HG03095 (cell line): ENCODE results near the gene CIB4.

ENCODE experiments used
- ATAC-seq: cut with Tn5 transposase; IDR thresholded peaks from one replicate; pipeline ENCODE4 v1.9.1; 2021; ENCODE audit warnings: moderate library complexity; ENCODE audit not compliant: unreplicated experiment

The CIB4 gene

GRCh38 chr2:26623541-26624495, 17.3 kb downstream of the CIB4 start:
- ATAC-seq = no peak

- no peak for ATAC-seq
These were observed 19.5 kb downstream of the CIB4 start for GRCh38 chr2:26621469-26622199.

GRCh38 chr2:26620031-26620605, 21.0 kb downstream of the CIB4 start:
- no peak for ATAC-seq

- no peak for ATAC-seq
These were observed 21.6 kb downstream of the CIB4 start for GRCh38 chr2:26619521-26619951.

GRCh38 chr2:26619096-26619495, 22.1 kb downstream of the CIB4 start:
- ATAC-seq = no peak

GRCh38 chr2:26618611-26619010, 22.6 kb downstream of the CIB4 start:
- no peak for ATAC-seq

- ATAC-seq = no peak
These were observed 23.5 kb downstream of the CIB4 start for GRCh38 chr2:26617588-26618083.

GRCh38 chr2:26616706-26617587, 24.2 kb downstream of the CIB4 start:
- no peak for ATAC-seq

- no peak for ATAC-seq
These were observed 25.1 kb downstream of the CIB4 start for GRCh38 chr2:26615860-26616705.

- no peak for ATAC-seq
These were observed 25.8 kb downstream of the CIB4 start for GRCh38 chr2:26615336-26615859.

- ATAC-seq = no peak
These were observed 26.7 kb downstream of the CIB4 start for GRCh38 chr2:26614216-26615138.

- no peak for ATAC-seq
These were observed 27.6 kb downstream of the CIB4 start for GRCh38 chr2:26613241-26614215.

- no peak for ATAC-seq
These were observed 28.5 kb downstream of the CIB4 start for GRCh38 chr2:26612522-26613240.

- ATAC-seq = no peak
These were observed 29.1 kb downstream of the CIB4 start for GRCh38 chr2:26612034-26612433.

- no peak for ATAC-seq
These were observed 30.4 kb downstream of the CIB4 start for GRCh38 chr2:26610504-26611335.
